ENCODE measurements around the gene GPRIN1. TPM values are rescaled to one million over a fixed set of nuclear protein-coding genes. Genes with fewer than 3 reads are reported as not detected.

GPRIN1 gene
- not detected for total RNA-seq

- DNase-seq (ENCODE audit: low spot score in 2 of 2), result no peak
- Histone ChIP-seq H3K4me1 (peaks cover 0 to 4% of the 10 kb centered on the region in 2 donors), H3K27me3 (peaks cover 12% of the 10 kb centered on the region), H3K36me3 (no peaks in the 10 kb centered on the region), H3K4me3 (peak within 1 kb of the TSS; percentile 63 to 77), H3K9me3 (no peaks in the 10 kb centered on the region), H3K27ac (no peak within 1 kb of the TSS)
- TF ChIP-seq, protein P1, sequence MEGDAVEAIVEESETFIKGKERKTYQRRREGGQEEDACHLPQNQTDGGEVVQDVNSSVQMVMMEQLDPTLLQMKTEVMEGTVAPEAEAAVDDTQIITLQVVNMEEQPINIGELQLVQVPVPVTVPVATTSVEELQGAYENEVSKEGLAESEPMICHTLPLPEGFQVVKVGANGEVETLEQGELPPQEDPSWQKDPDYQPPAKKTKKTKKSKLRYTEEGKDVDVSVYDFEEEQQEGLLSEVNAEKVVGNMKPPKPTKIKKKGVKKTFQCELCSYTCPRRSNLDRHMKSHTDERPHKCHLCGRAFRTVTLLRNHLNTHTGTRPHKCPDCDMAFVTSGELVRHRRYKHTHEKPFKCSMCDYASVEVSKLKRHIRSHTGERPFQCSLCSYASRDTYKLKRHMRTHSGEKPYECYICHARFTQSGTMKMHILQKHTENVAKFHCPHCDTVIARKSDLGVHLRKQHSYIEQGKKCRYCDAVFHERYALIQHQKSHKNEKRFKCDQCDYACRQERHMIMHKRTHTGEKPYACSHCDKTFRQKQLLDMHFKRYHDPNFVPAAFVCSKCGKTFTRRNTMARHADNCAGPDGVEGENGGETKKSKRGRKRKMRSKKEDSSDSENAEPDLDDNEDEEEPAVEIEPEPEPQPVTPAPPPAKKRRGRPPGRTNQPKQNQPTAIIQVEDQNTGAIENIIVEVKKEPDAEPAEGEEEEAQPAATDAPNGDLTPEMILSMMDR (IDR thresholded peaks at IDR 0.05), result no peak
- intact Hi-C loops (cut with DNase I), result no loop called here
Measured at GRCh38 chr5:176609724-176610434, at the start of gene GPRIN1. Gene GPRIN1, minus strand, starts transcription at chr5:176610156. Its CDS starts 10,322 bp downstream, at chr5:176599834.

DNA sequence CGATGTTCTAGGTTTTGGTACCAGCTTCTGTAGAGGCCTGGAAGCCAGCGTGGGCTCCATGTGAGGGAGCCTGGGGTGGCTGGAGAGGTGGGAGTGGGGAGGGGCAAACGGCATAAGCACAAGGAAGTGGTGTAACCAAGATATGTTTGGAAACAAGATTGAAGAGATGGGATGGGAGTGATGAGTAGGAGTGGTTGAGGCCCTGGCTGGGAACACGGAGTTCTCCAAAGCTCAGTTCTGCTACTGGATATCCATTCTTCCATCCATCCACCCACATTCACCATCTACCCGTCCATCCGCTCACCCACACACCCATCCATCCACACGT, 49.5 kb upstream of the GPRIN1 start:
- no peak overlapping the region for H3K4me3 ChIP-seq
- intact Hi-C loops (cut with DNase I), result loop anchor here (10.0 kb wide), 1 partner anchor 455 kb away; no protein-coding TSS in a partner anchor
- H3K9me3 ChIP-seq, result no peaks in the 10 kb centered on the region
- DNase-seq (ENCODE audit: low spot score in 2 of 2), result no peak
- H3K27me3 ChIP-seq, result no peaks in the 10 kb centered on the region
- H3K4me1 ChIP-seq, result no peaks in the 10 kb centered on the region
- no peak overlapping the region for H3K27ac ChIP-seq
- TF ChIP-seq, protein P1 (IDR thresholded peaks at IDR 0.05), result no peak
- H3K36me3 ChIP-seq, result peaks cover 9 to 25% of the 10 kb centered on the region in 2 donors

- intact Hi-C loops (cut with DNase I), result loop anchor here (10.0 kb wide), 1 partner anchor 456 kb away; no protein-coding TSS in a partner anchor
Measured at GRCh38 chr5:176658817-176659511, 49.0 kb upstream of the GPRIN1 start.

DNA sequence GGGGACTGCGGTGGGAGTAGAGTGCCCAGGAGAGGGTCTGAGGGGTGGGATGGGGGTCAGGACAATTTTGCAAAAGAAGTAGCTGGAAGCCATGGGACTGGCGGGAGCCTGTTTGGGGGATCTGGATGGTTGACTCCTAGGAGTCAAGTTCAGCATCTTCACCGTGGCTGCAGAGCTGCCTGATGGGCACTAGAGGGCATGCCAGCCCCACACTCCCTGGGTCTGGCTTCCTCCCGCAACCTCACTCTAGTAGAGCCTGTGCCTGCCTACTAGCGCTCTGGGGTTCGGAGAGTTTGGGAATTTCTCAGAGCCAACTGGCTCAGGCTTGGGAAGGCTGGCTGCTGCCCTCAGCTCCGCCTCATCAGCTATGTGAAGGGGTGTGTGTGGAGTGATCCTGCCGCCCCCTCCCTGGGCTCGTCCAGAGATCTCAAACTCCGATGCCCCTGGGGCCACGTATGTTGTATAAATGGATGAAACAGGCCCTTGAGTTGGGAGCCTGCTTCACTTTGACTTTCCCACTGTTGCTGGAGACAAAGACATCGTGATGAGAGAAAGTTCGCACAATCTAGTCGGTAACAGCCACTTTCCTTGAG, 48.1 kb upstream of the GPRIN1 start:
- Histone ChIP-seq H3K9me3 (no peaks in the 10 kb centered on the region), H3K4me3 (no peak overlapping the region), H3K27ac (no peak overlapping the region), H3K4me1 (no peaks in the 10 kb centered on the region), H3K27me3 (no peaks in the 10 kb centered on the region), H3K36me3 (peaks cover 18 to 39% of the 10 kb centered on the region in 2 donors)
- intact Hi-C loops (cut with DNase I), result loop anchor here (10.0 kb wide), 1 partner anchor 457 kb away; no protein-coding TSS in a partner anchor
- DNase-seq (ENCODE audit: low spot score in 2 of 2), result peak in 1 of 2 donors; percentile 86
- TF ChIP-seq, protein P1 (IDR thresholded peaks at IDR 0.05), result peak; percentile 47 to 89 (median 75)

More at GRCh38 chr5:176658817-176659511, 49.0 kb upstream of the GPRIN1 start:
- TF ChIP-seq, protein P1 (IDR thresholded peaks at IDR 0.05), result no peak
- Histone ChIP-seq H3K36me3 (peaks cover 10 to 30% of the 10 kb centered on the region in 2 donors), H3K4me1 (no peaks in the 10 kb centered on the region), H3K9me3 (no peaks in the 10 kb centered on the region), H3K27me3 (no peaks in the 10 kb centered on the region), H3K27ac (no peak overlapping the region), H3K4me3 (no peak overlapping the region)
- no peak for DNase-seq (ENCODE audit: low spot score in 2 of 2)

DNA sequence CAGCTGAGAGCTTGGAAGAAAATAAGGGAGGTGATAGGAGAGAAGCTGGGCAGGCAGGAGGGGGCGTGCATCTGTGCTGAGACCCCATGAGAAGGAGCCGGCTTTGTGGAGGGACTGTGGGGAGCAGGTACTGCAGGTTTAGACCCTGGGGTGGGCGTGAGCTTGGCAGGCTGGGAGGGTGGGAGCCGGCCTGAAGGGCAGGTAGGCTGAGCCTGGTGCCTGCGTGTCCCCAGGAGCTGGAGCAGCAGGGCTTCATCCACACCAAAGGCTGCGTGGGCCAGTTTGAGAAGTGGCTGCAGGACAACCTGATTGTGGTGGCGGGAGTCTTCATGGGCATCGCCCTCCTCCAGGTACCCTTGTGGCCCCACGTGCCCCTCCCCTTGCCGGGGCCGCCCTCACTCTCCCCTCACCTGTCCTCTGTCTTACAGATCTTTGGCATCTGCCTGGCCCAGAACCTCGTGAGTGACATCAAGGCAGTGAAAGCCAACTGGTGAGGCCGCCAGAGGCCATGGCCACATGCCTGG, 46.6 kb upstream of the GPRIN1 start:
- no peak overlapping the region for H3K27ac ChIP-seq
- intact Hi-C loops (cut with DNase I), result loop anchor here (10.0 kb wide), 1 partner anchor 458 kb away; no protein-coding TSS in a partner anchor
- H3K4me3 ChIP-seq, result no peak overlapping the region
- H3K4me1 ChIP-seq, result no peaks in the 10 kb centered on the region
- H3K27me3 ChIP-seq, result no peaks in the 10 kb centered on the region
- no peaks in the 10 kb centered on the region for H3K9me3 ChIP-seq
- peaks cover 21 to 43% of the 10 kb centered on the region in 2 donors for H3K36me3 ChIP-seq
- DNase-seq (ENCODE audit: low spot score in 2 of 2), result no peak
- TF ChIP-seq, protein P1 (IDR thresholded peaks at IDR 0.05), result no peak
